Right lobe of liver (tissue), 4 donors: ENCODE data around the gene ADAMTS14.

Source experiments
- POLR2A ChIP-seq: fragments of 450-650 bp; IDR thresholded peaks from one replicate; pipeline ENCODE4 v1.6.1; 2017; ENCODE audit warnings: antibody characterized with exemption, mild to moderate bottlenecking
- TF ChIP-seq, protein P1 (sequence below), 4 donors: fragments of 200-600 bp in 3 of 4; fragments of 450-650 bp in 1 of 4; IDR thresholded peaks; one replicate each; pipeline versions ENCODE4 v1.5.1 to v1.8.0; 2016 to 2022; ENCODE audit warnings: antibody characterized with exemption in 4 of 4, mild to moderate bottlenecking in 2 of 4
- donor health status: DM: no; HTN: no; CAD: no.
- donor health status: DM: no; HTN: no; CAD: no.
- donor health status: DM: no; HTN: yes; CAD: no.

GRCh38 chr10:70730955-70731354 lies 58.6 kb downstream of the ADAMTS14 start:
- TF ChIP-seq, protein P1, sequence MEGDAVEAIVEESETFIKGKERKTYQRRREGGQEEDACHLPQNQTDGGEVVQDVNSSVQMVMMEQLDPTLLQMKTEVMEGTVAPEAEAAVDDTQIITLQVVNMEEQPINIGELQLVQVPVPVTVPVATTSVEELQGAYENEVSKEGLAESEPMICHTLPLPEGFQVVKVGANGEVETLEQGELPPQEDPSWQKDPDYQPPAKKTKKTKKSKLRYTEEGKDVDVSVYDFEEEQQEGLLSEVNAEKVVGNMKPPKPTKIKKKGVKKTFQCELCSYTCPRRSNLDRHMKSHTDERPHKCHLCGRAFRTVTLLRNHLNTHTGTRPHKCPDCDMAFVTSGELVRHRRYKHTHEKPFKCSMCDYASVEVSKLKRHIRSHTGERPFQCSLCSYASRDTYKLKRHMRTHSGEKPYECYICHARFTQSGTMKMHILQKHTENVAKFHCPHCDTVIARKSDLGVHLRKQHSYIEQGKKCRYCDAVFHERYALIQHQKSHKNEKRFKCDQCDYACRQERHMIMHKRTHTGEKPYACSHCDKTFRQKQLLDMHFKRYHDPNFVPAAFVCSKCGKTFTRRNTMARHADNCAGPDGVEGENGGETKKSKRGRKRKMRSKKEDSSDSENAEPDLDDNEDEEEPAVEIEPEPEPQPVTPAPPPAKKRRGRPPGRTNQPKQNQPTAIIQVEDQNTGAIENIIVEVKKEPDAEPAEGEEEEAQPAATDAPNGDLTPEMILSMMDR (IDR thresholded peaks at IDR 0.05): no peak
- no peak for TF ChIP-seq POLR2A
